Stimulated activated CD8-positive, alpha-beta memory T cell treated with anti-CD3 and anti-CD28 coated beads, Interleukin-4, amount 100 ng/mL, for 24 hours (primary cell): Measurements from ENCODE around the gene RABEP2.
"Not testable (repeated sequence)": the region's sequence is repeated elsewhere in the genome, so short reads cannot be mapped to it uniquely, and the experiment has no call there.

Experiments
- DNase-seq: peaks from one replicate; pipeline ENCODE4 v3.0.0-alpha.2; 2020; ENCODE audit warnings: low read depth

RABEP2 gene, protein sequence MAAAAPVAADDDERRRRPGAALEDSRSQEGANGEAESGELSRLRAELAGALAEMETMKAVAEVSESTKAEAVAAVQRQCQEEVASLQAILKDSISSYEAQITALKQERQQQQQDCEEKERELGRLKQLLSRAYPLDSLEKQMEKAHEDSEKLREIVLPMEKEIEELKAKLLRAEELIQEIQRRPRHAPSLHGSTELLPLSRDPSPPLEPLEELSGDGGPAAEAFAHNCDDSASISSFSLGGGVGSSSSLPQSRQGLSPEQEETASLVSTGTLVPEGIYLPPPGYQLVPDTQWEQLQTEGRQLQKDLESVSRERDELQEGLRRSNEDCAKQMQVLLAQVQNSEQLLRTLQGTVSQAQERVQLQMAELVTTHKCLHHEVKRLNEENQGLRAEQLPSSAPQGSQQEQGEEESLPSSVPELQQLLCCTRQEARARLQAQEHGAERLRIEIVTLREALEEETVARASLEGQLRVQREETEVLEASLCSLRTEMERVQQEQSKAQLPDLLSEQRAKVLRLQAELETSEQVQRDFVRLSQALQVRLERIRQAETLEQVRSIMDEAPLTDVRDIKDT

GRCh38 chr16:28924762-28925385, at the start of gene RABEP2:
Gene RABEP2, minus strand, starts transcription at chr16:28925238. Its CDS starts 75 bp downstream, at chr16:28925163.
- peak; percentile 95 for DNase-seq

DNA sequence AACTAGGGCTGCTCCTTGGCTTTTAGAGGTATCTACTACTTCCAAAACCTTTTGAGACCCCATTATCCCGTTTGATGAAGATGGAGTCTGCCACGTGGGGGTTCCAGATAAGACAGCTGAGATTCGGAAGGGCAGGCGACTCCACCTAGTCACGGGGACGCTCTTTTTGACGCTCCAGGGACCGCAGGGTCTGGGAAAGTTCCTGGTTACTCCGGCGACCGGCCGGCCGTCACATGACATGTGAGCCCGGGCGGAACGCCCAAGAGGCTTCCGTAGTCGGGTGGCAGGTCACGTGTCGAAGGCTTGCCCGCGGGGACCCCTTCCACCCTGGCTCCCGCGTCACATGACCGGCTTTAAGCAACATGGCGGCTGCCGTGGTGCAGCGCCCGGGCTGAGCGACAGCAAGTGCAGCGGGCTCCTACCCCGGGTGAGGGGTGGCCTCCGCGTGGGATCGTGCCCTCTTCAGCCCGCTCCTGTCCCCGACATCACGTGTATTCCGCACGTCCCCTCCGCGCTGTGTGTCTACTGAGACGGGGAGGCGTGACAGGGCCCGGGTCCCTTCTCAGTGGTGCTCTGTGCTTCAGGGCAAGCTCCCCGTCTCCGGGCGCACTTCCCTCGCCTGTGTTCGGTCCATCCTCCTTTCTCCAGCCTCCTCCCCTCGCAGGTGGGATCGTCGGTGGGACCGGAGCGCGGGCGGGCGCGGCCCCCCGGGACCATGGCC, 49.6 kb upstream of the RABEP2 start, which contains the start of gene SPNS1:
SPNS1 (plus strand) TSS at position 342 of the 721 bp plus-strand sequence; CDS start at position 716, 374 bp downstream.
- DNase-seq: peak; percentile 92

GRCh38 chr16:28974007-28974436, 49.0 kb upstream of the RABEP2 start:
- DNase-seq: no peak

- not testable (repeated sequence) for DNase-seq
These were observed 44.7 kb upstream of the RABEP2 start for GRCh38 chr16:28969696-28970095.

DNA sequence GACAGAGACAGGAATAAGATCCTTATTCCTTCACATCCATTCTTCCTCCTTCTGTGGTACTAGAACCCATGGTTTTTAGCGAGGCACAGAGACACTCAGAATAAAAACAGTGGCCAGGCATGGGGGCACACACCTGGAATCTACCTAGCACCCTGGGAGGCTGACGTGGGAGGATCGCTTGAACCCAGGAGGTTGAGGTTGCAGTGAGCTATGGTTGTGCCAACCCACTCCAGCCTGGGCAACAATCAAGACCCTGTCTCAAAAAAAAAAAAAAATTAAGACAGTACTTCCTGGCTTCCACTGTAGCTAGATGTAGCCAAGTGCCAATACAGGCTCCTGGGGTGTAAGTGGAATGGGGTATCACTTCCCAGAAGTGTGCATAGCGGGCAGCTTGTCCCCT, 42.1 kb upstream of the RABEP2 start:
- DNase-seq: no peak

- DNase-seq: no peak
These were observed 39.5 kb upstream of the RABEP2 start for GRCh38 chr16:28964496-28964895.

- no peak for DNase-seq
These were observed 39.0 kb upstream of the RABEP2 start for GRCh38 chr16:28964072-28964471.

DNA sequence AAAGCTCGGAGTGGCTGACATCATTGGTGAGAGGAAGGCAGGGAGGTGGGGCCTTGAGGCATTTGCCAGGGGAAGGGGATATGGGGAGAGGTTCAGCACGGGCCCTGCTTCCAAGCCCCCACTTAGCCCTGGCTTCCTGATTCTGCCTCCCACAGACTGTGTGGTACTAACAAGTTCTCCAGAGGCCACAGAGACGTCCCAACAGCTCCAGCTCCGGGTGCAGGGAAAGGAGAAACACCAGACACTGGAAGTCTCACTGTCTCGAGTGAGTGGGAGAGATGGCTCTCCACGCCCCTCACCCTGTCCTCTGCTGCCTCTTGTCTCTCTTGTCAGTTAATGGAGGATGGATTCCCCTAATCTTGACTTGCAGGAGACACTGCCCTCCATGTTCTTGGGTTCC, 33.8 kb upstream of the RABEP2 start:
- DNase-seq: no peak

DNA sequence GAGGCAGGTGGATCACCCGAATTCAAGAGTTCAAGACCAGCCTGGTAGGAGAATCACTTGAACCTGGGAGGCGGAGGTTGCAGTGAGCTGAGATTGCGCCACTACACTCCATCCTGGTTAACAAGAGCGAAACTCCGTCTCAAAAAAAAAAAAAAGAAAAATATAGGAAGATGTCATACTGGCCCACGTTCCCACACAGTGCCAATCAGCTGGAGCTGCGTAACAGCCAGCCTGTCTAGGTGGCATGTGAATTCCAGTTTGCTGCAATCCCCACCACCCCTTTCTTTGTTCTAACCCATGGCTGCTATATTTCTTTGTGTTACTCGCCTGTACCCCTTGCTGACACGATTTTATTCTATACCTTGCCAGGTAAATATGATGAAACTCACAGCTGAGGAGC, 33.2 kb upstream of the RABEP2 start:
- no peak for DNase-seq

DNA sequence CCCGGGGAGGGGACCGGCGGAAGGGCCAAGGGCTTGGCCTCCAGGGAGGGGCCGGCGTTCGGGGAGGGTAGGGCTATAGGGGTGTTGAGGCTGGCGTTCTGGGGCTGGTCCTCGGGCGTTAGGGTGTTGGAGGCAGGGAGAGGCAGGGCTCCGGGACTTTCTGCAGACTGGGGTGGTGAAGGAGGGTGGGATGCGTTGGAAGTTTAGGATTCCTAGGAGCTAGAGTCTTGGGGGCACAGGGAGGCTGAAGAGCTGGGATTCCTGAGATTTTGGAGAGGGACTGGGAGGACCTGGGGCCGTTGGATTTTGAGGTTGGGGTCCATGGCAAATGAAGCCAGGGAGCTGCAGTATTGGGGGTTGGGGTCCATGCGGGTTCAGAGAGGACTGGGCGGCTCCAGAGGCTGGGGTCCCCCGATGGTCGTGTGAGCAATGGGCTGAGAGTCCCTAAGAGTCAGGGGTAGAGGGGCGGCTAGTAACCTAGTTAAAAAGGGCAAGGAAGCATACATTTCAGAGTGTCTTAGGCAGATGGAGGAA, 26.4 kb upstream of the RABEP2 start:
- no peak for DNase-seq

- DNase-seq: peak; percentile 99
These were observed 25.8 kb upstream of the RABEP2 start, which contains the start of gene NFATC2IP for GRCh38 chr16:28950648-28951409. Gene NFATC2IP, plus strand, starts transcription at chr16:28950937. Its CDS starts 75 bp downstream, at chr16:28951012.

DNA sequence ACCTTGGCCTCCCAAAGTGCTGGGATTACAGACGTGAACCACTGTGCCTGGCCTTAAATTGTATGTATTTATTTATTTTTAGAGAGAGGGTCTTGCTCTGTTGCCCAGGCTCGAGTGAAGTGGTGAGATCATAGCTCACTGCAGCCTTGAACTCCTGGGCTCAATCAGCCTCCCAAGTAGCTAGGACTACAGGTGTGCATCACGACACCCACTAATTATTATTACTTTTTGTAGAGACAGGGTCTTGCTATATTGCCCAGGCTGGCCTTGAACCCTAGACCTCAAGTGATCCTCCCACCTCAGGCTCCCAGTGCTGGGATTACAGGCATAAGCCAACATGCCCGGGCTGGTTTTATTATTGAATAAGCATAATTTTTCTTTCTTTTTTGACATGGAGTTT, 21.6 kb upstream of the RABEP2 start:
- DNase-seq: no peak

- DNase-seq: no peak
These were observed 18.2 kb upstream of the RABEP2 start for GRCh38 chr16:28943281-28943680.

DNA sequence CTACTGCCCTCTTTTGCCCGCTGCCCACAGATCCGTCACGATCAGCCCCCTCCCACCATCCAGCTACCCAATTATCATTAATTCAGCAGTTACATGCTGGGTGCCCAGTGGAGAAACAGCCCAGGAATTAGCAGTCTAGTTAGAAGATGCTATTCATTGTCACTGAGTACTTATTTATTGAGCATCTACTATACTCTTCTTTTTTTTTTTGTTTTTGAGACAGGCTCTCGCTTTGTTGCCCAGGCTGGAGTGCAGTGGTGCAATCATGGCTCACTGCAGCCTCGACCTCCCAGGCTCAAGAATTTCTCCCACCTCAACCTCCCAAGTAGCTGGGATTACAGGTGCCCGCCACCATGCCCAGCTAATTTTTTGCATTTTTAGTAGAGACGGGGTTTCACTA, 14.8 kb upstream of the RABEP2 start:
- not testable (repeated sequence) for DNase-seq

DNA sequence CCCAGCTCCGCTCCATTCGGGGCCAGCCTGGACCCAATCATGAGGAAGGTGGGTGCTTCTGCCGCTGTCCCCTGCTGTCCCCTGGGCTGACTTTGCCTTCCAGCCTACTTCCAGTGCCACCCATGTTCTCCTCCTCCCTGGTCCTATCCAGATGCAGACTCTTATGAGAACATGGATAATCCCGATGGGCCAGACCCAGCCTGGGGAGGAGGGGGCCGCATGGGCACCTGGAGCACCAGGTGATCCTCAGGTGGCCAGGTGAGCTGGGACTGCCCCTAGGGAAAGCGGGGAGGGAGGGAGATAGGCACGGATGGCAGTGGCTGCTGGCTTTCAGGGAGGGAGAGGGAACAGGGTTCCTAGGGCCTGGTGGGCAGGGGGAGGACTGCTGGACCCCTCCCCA, 13.7 kb upstream of the RABEP2 start:
- DNase-seq: no peak

DNA sequence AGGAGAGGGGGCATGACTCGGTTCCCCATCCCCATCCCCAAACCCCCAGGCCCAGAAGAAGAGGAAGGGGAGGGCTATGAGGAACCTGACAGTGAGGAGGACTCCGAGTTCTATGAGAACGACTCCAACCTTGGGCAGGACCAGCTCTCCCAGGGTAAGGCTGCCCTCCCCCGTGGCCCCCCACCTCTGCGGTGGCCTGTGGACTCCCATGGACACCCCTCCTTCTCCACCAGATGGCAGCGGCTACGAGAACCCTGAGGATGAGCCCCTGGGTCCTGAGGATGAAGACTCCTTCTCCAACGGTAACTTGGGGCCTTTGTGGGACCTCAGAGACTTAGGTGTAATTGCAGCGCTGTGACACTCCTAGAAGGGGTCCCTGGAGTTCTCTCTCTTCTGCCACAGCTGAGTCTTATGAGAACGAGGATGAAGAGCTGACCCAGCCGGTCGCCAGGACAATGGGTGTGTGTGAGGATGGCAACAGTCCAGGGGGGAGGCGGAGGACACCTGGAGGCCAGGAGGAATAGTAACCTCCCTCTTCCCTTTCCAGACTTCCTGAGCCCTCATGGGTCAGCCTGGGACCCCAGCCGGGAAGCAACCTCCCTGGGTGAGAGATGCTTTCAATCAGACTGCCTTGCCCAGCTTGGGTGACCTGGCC, 12.3 kb upstream of the RABEP2 start:
- DNase-seq: no peak

DNA sequence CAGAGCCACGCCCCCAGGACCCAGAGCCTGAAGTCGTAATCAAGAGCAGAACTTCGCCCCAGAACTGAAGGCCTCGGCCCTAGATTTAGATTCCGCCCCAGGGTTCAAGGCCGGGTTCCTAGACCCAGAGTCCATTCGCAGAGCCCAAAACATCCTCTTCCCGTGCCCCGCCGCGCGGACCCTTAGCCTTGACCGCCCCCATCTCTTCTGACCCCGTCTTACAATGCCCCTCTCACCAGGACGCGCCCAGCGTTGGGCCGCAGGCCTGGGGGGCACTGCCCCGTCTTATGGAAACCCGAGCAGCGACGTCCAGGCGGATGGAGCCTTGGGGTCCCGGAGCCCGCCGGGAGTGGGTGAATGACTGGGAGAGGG, 11.7 kb upstream of the RABEP2 start:
- DNase-seq: no peak

DNA sequence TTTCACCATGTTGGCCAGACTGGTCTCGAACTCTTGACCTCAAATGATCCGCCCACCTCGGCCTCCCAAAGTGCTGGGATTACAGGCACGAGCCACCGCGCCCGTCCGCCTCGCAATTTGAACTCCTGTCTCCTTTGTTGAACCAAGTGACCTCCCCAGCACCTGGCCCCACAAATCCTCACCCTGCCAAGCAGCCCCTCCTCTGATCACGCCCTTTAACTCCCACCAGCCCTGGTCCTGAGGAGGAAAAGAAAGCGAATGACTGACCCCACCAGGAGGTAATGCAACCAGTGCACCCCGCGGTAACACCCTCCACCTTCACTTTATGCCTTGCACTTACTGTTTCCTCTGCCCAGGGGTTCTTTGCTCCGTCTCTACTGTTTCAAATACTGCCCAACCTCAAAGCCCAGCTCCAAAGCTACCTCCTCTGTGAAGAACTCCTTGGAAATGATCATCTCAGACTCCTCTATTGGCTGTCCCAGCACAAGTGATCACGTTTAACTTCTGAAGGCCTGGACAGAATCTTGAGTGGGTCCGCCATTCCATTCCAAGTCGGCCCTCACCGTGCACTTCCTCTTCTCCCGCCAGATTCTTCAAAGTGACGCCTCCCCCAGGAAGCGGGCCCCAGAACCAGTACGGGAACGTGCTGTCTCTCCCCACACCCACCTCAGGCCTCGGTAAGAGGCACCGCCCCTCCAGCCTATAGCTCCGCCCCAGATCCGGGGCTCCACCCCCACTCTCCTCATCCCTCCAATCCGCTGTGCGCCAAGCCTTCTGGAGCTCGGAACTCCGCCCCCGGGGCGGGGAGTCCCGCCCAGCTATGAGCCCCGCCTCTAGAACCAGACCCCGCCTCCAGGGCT, 11.1 kb upstream of the RABEP2 start:
- peak; percentile 74 for DNase-seq

DNA sequence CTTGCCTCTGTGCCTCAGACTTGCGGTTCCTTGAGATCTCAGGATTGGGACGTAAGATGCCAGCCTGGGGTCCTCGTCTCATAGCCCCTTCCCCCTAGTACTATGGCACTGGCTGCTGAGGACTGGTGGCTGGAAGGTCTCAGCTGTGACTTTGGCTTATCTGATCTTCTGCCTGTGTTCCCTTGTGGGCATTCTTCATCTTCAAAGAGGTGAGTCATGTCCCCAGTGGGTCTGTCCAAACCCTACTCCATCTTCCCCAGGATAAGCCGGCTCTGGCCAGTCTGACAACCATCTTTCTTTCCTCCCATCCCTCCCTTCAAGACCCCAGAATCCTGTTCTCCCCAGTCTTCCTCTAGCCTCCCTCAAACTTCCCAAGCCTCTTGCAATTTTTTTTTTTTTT, 10.3 kb upstream of the RABEP2 start:
- DNase-seq: no peak

- no peak for DNase-seq
These were observed 8.1 kb upstream of the RABEP2 start for GRCh38 chr16:28933171-28933570.
